Uterus (tissue), 4 donors: ENCODE results near the gene KHSRP. TPM values are rescaled to one million over a fixed set of nuclear protein-coding genes. Genes with fewer than 3 reads are reported as not detected.

Experiments
- DNase-seq, 2 donors: peaks; one replicate each; pipeline ENCODE4 v3.0.0-alpha.2; 2019 to 2020
- H3K27ac ChIP-seq, 2 donors: fragments of 200-600 bp; sonication (generic); 1 replicate in 1 of 2; 2 replicates in 1 of 2; pipeline ENCODE4 v1.5.1; 2016 to 2018
- H3K27me3 ChIP-seq, 2 donors: fragments of 200-600 bp; sonication (generic); one replicate each; pipeline ENCODE4 v1.5.1; 2018 to 2019; ENCODE audit warnings: control low read depth in 1 of 2
- H3K36me3 ChIP-seq, 2 donors: fragments of 200-600 bp; sonication (generic); one replicate each; pipeline ENCODE4 v1.5.1; 2019; ENCODE audit warnings: control low read depth in 1 of 2
- H3K4me1 ChIP-seq, 2 donors: fragments of 200-600 bp; sonication (generic); one replicate each; pipeline ENCODE4 v1.5.1; 2018 to 2019; ENCODE audit warnings: control low read depth in 1 of 2
- H3K4me3 ChIP-seq, 2 donors: fragments of 200-600 bp; sonication (generic); 1 replicate in 1 of 2; 2 replicates in 1 of 2; pipeline ENCODE4 v1.5.1; 2018 to 2019; ENCODE audit warnings: mild to moderate bottlenecking in 1 of 2
- H3K9me3 ChIP-seq, 2 donors: fragments of 200-600 bp; sonication (generic); one replicate each; pipeline ENCODE4 v1.5.1; 2019; ENCODE audit warnings: control low read depth in 1 of 2
- CTCF ChIP-seq, 4 experiments: fragments of 200-600 bp in 2 of 4; fragments of 450-650 bp in 2 of 4; sonication (generic) in 2 of 4; IDR thresholded peaks; one replicate each; pipeline ENCODE4 v1.5.1; 2016 to 2019; ENCODE audit warnings: antibody characterized with exemption in 4 of 4, mild to moderate bottlenecking in 2 of 4, moderate library complexity in 1 of 4
- POLR2A ChIP-seq, 2 donors: fragments of 450-650 bp; IDR thresholded peaks; one replicate each; pipeline ENCODE4 v1.6.1; 2016; ENCODE audit warnings: antibody characterized with exemption in 2 of 2, mild to moderate bottlenecking in 1 of 2, moderate library complexity in 1 of 2
- intact Hi-C: fragments of 100-400 bp; cut with DNase I; formaldehyde crosslinking; loops from one replicate; pipeline ENCODE4 v1.15.1; 2023; ENCODE audit warnings: low total_unique reads
- total RNA-seq, 4 donors: library from RNA; depleted of rRNA in 3 of 4; stranded (reverse); fragments of >200 nt in 3 of 4; gene quantifications; one replicate each; pipeline versions ENCODE4 v1.1.0 to v1.2.4, GENCODE V29; 2014 to 2023
- donor health status: DM: yes; HTN: yes; CAD: no.

The KHSRP gene
- total RNA-seq, 4 donors from 2014 or later: 23.5 to 259 (median 66.5) TPM

- intact Hi-C loops: no loop called here
- no peaks in the 10 kb centered on the region for H3K36me3 ChIP-seq
These were observed 7.8 kb downstream of the KHSRP start for GRCh38 chr19:6416658-6417405.

GRCh38 chr19:6415591-6416190 is 8.9 kb downstream of the KHSRP start:
- no peak for TF ChIP-seq CTCF (IDR thresholded peaks at IDR 0.05)
- TF ChIP-seq POLR2A (IDR thresholded peaks at IDR 0.05): no peak
- H3K27me3 ChIP-seq: no peaks in the 10 kb centered on the region
- DNase-seq: no peak
- H3K27ac ChIP-seq: peak overlapping the region in 1 of 2 donors; percentile 83
- H3K36me3 ChIP-seq: no peaks in the 10 kb centered on the region
- peaks cover 4 to 5% of the 10 kb centered on the region in 2 donors for H3K4me1 ChIP-seq
- intact Hi-C loops: no loop called here
- H3K4me3 ChIP-seq: no peak overlapping the region
- no peaks in the 10 kb centered on the region for H3K9me3 ChIP-seq

More at GRCh38 chr19:6416658-6417405, 7.8 kb downstream of the KHSRP start:
- TF ChIP-seq POLR2A (IDR thresholded peaks at IDR 0.05): no peak
- no peak for TF ChIP-seq CTCF (IDR thresholded peaks at IDR 0.05)
- Histone ChIP-seq H3K27me3 (no peaks in the 10 kb centered on the region), H3K4me1 (peaks cover 4 to 5% of the 10 kb centered on the region in 2 donors), H3K9me3 (no peaks in the 10 kb centered on the region), H3K27ac (peak overlapping the region; percentile 20 to 65), H3K4me3 (no peak overlapping the region)
- no peak for DNase-seq

GRCh38 chr19:6414793-6415590 is 9.6 kb downstream of the KHSRP start:
- peaks cover 4 to 5% of the 10 kb centered on the region in 2 donors for H3K4me1 ChIP-seq
- intact Hi-C loops: no loop called here
- peak overlapping the region; percentile 83 to 86 for H3K27ac ChIP-seq
- TF ChIP-seq POLR2A (IDR thresholded peaks at IDR 0.05): no peak
- no peak for TF ChIP-seq CTCF (IDR thresholded peaks at IDR 0.05)
- no peak for DNase-seq
- H3K4me3 ChIP-seq: no peak overlapping the region
- no peaks in the 10 kb centered on the region for H3K9me3 ChIP-seq
- H3K36me3 ChIP-seq: no peaks in the 10 kb centered on the region
- H3K27me3 ChIP-seq: no peaks in the 10 kb centered on the region

DNA sequence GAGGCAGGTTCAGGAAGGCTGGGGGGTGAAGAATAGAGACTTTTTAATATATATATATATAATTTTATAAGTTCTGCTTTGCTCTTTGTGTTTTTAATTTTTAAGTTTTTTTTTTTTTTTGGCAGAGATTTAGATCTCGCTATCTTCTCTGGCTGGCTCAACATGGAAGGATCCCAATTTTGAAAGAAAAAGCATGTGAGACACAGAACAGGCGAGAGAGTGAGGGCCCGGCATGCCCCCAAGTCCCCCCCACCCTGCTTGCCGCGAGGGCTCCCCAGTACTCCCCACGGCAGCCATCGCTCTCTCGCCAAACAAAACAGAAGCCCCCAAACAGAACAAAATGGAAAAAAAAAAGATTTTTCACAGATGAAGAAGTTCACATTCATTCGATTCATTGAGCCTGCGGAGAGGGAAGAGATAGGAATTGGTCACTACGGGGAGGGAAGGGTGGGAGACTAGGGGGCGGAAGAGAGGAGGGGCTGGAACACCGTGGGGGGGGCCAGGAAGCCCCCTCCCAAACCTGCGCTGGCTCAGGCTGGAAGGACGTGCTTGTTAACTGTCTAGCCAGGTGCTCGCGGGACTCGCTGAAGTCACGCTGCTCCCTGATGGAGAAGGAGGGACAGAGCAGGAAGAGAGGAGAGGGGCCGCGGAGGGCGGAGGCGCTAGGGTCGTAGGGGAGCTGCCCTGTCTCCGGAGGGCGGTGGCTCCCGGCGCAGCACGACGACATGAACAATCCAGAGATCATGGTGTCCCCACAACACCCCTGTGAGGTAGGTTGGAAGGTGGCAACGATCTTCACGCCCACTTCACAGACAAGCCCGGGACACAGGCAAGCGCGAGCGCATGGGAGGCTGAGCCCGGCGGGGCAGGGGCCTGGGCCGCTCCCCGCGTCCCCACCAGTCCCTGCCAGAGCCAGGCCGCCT is 10.6 kb downstream of the KHSRP start:
- no peak for TF ChIP-seq POLR2A (IDR thresholded peaks at IDR 0.05)
- peak in 1 of 4 experiments; percentile 4 for TF ChIP-seq CTCF (IDR thresholded peaks at IDR 0.05)
- Histone ChIP-seq H3K36me3 (no peaks in the 10 kb centered on the region), H3K9me3 (no peaks in the 10 kb centered on the region), H3K4me3 (no peak overlapping the region), H3K4me1 (peaks cover 4 to 5% of the 10 kb centered on the region in 2 donors), H3K27me3 (no peaks in the 10 kb centered on the region), H3K27ac (peak overlapping the region; percentile 83 to 86)
- intact Hi-C loops: no loop called here
- no peak for DNase-seq
